ENCODE results near the gene NPR1.
A peak's percentile ranks its signal among the peaks of the same experiment; 100 is the strongest.
"Not testable (repeated sequence)": the region's sequence is repeated elsewhere in the genome, so short reads cannot be mapped to it uniquely, and the experiment has no call there.

The NPR1 gene

DNA sequence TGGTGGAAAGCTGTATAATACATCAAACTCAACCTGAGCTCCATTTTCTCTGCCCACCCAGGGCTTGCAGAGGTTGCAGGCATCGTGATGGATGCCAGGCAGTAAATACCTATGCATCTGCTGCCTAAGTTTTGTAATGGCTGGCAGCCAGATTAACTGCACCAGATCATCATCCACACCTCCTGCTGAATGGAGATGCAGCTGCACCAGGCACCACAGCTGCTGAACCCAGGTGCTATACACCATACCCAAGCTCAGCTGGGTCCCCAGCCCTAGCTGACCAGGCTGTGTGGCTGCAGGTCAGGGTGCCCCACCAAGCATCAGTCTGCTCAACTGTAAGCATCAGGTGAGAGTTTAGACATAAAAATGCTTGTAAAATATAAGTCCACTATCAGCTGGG, 26.7 kb upstream of the NPR1 start:
- no peak for DNase-seq

DNA sequence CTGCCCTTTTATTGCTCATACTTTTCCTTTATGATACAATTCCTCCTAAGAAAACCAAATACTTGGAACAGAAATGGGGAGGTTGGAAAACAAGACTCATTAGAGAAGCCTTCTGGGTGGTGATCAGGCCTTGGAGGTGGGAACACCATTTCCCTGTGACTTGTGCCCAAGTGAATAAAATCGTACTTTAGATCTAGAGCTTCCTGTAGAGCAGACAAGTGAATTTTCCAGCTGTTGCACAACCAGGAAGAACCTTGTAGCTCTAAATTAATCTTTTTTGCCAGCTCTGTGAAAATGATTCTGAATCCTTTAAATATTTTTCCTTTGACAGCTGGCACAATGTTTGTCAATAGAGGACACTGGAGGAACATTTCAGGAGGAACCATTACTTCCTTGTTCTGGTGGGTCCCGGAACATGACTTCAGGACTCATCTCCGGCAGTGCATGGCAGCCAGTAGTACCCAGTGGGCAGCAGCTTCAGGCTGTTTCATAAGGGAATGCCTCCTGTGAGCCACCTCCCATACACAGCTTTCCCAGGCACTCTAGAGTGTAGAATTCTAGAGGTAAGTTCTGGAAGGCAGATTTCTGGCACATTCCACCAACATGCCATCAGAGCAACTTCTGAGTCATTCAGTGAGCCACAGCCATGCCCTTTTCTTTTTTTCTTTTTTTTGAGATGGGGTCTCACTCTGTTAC, 25.5 kb upstream of the NPR1 start:
- no peak for DNase-seq

DNA sequence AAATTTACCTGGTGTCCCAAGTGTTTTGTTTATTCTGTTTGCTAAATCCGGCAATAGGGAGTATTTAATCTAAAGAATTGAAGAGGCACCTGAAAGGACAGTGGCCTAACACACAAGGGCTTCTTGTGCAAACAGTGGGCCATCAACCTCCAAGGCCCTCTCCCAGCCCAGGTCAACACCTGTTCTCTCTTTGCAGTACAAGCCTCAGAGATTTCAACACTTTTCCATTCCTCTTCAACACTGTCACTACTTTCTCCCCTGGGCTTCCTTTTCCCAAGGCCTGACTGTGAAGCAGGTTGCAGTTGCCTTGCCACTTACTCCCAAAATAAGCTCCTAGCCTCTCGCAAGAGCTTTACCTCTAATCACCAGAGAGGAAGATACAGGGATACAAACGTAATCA, 23.2 kb upstream of the NPR1 start:
- DNase-seq, result no peak

DNA sequence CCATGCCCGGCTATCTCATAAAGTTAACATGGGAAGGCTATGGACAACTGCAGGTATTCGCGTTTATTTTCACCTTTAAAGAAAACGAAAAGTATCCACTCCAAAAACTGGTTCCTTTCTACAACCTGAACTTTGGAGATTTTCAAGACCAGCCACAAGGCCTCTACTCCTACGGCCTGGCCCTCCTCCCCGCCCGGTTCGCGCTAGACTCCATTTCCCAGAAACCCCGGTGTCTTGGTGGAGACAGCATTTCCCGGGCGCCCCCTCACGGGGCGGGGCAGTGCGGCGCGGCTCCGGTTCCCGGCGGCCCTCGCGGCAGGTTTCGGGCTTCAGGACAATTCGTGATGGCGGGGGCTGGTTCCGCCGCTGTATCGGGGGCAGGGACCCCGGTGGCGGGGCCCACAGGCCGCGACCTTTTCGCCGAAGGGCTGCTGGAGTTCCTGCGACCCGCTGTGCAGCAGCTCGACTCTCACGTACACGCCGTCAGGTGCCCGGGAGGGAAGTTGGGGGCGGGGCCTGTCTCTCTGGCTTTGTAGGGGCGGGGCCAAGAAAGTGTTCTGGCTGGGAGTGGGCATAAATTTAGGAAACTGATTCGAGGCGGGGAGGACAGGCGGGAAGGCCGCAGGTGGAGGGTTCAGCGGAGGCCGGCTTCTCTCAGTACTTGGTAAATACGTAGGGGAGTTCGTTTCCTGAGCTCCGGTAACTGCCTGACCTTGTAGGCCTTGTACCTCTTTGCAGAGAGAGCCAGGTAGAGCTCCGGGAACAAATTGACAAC, 19.9 kb upstream of the NPR1 start, which contains the start of gene SNAPIN:
Gene SNAPIN, plus strand, starts transcription at position 304 of the 775 bp plus-strand sequence. Its CDS starts 41 bp downstream, at position 345.
- DNase-seq, result peak; percentile 88

DNA sequence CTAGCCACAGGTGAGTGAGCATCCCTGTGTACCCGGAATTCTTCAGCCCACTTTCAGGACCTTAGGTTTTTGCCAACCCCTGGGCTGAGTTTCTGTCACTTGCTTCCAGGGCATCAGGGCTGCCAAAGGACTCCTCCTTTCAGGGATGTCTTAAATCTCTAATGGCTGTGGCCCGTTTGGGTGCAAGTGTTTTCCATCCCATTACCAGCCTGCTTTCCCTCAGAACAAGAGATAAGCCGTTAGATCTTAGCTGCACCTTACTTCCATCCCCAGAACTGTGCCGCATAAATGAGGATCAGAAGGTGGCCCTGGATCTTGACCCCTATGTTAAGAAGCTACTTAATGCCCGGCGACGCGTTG, 19.3 kb upstream of the NPR1 start:
- no peak for DNase-seq

DNA sequence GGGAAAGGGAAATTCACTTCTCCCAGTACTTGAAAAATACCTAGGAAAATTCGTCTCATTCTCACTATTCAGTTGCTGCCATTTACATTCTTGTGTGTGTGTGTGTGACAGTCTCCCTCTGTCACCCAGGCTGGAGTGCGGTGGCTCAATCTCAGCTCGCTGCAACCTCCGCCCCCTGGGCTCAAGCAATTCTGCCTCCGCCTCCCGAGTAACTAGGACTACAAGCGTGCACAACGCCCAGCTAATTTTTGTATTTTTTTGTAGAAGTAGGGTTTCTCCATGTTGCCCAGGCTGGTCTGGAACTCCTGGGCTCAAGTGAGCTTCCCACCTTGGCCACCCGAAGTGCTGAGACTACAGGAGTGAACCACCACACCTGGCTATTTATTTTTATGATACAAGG, 18.8 kb upstream of the NPR1 start:
- DNase-seq, result no peak

DNA sequence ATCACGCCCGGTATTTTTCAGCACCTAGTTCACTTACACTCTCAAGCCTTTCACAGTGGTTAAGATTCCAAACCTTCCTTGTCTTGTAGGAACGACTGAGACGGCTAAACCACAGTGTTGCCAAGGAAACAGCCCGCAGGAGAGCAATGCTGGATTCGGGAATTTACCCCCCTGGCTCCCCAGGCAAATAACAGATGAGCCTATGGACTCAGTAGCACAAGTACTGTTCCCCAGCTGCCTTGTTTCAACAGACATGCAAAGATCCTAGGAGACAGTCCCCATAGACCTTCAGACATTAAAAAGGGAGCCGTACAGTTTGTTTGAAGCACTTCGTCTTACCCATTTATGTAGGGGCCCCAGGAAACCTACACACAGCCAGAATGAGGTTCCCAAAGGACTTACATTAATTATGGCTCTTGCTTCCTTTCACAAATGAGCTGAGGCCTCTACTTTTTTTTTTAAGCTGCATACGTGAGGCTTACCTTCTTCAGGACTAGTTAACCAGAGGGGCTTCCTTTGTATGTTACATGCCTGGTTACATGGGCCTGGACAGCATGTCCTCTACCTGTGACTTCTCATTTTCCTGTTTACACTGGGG, 17.3 kb upstream of the NPR1 start:
- DNase-seq, result no peak

DNA sequence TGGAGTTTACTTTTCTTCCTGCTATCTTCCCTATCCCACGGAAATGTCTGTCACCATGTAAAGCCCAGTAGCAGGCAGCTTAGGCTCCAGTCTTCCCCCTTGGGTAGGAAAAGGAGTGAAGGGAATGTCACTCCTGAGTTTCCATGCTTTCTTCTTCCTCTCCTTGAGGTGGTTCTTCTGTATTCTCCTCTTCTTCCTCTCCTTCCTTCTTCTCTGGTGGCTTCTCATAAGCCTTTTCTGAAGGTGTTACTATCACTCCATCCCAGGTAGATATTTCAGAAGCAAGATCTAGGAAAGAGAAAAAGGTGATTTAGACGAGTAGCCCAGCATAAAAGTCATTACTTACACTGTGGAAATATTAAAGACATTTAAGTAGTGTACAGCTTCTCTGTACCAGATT, 16.2 kb upstream of the NPR1 start:
- no peak for DNase-seq

DNA sequence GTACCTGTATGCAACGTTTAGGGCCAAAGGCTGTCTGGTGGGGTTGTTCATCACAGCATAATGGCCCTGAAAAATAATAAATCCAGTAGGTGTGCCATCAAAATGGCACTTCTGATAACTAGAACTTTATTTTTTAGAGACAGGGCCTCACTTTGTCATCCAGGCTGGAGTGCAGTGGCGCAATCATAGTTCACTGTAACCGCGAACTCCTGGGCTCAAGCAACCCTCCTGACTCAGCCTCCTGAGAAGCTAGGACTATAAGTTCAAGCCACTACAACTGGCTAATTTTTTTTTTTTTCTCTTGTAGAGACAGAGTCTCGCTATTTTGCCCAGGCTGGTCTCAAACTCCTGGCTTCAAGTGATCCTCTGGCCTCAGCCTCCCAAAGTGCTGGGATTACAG, 15.3 kb upstream of the NPR1 start:
- DNase-seq, result no peak

DNA sequence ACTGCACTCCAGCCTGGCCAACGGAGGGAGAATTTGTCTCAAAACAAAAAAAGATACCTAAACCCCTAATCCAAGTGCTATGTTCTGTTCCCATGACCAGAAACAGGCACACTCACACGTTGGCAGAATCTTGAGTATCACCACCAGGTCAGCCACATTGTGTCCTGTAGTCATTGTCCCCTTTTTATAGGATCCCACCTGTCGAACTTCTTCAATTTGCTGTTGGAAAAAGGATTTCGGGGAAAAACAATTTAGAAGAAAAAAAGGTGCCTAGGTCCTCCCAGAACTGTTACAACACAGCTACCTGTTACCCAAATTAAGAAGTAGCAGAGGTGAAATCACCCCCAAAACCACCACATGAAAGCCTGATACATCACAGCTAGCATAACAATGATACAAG, 11.0 kb upstream of the NPR1 start:
- no peak for DNase-seq

DNA sequence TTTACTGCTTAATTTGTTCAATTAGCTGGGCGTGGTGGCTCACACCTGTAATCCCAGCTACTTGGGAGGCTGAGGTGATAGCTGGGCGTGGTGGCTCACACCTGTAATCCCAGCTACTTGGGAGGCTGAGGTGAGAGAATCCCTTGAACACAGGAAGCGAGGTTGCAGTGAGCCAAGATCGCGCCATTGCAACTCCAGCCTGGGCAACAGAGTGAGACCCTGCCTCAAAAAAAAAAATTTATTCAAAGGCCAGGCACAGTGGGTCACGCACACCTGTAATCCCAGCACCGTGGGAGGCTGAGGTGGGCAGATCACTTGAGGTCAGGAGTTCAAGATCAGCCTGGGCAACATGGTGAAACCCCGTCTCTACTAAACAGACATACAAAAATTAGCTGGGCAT, 9.8 kb upstream of the NPR1 start:
- DNase-seq, result not testable (repeated sequence)

DNA sequence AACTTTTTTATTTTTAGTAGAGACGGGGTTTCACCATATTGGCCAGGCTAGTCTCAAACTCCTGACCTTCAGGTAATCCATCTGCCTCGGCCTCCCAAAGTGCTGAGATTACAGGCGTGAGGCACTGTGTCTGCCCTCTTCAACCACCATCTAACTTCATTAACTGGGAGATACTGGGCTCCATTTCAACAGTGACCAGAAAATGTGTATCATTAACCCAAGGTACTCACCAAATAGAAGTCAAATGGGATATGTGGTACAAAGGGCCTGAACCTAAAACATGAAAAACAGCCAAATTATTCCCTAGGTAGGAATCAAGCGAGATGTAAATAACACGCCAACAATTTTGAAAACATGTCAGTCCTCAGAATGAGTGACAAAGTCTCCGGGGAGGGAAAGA, 8.9 kb upstream of the NPR1 start:
- no peak for DNase-seq

DNA sequence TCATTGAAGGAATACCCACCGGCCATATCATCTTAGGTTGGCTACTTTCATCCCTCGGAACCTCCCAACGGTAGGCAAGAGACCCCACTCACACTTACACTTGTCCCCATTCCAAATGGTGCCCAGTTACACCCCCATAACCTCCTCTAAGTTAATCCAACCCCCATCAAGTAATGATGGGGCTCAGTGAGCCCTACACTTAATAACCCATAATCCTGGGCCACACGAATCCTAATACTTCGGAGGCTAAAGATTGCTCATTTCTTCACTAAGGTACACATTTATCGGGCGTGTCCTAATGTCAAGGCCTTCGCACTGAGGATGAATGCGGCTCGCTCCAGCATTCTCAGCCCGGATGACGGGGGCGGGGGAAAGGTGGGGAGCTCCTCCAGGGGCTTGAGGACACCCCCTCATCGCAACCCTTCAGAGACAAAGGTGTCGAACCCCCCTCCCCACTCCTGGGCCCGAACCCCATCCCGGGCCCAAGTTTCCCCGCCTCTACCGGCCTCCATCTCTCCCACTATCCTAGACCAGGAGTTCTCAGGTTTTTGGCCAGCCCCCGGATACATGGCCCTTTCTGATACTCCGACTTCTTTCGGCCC, 8.1 kb upstream of the NPR1 start:
- no peak for DNase-seq

DNA sequence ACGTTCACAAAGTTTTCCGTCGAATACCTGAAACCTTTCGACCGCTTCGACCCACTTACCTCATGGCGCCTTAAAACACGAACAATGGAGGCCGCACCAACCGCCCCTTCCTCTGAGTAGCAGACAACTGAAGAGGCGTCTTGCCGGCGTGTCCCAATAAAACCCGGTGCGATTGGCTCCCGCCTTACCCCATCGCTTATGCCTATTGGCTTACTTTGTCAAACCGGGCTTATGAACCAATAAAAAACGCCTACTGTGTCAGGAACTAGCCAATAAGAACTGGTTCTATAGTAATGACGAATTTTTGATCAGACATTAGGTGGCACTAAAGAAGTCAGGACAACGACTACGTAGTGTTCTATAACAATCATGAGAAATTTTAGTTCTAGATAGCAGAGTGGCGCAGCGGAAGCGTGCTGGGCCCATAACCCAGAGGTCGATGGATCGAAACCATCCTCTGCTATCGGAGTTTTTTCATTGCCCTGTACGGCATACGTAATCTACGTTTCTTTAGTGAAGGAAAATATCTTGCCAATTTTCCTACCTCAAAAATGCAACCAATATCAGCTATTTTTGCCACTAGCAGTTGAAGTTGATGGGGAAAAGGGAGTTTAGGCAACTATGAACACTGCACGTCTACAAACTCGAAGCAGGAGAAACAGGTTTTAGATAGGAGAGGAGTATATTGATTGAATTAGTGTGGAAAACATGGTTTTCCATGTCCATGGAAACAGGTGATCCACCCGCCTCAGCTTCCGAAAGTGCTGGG, 7.4 kb upstream of the NPR1 start, which contains the start of gene ILF2:
Gene ILF2, minus strand, starts transcription at position 135 of the 769 bp plus-strand sequence. Its CDS starts 71 bp downstream, at position 64.
- DNase-seq, result peak; percentile 100

DNA sequence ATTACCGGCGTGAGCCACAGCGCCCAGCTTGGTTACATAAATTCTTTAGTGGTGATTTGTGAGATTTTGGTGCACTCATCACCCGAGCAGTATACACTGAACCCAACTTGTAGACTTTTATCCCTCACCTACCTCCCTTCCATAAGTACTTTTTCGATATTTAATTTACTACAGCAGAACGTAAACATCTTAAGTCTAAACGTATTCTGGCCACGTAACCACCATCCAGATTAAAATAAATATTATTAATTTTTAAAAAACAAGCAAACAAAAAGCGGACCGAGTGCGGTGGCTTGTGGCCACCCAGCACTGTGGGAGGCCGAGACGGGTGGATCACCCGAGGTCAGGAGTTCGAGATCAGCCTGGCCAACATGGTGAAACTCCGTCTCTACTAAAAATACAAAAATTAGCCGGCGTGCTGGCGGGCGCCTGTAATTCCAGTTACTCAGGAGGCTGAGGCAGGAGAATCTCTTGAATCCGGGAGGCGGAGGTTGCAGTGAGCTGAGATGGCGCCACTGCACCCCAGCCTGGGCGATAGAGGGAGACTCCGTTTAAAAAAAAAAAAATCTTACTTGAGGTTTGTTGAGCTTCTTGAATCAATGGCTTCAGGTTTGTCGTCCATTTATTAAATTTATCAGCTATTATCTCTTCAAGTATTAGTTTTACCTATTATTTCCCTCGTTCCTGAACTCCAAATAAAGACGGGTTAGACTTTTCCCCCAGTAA, 6.7 kb upstream of the NPR1 start:
- DNase-seq, result peak; percentile 46

DNA sequence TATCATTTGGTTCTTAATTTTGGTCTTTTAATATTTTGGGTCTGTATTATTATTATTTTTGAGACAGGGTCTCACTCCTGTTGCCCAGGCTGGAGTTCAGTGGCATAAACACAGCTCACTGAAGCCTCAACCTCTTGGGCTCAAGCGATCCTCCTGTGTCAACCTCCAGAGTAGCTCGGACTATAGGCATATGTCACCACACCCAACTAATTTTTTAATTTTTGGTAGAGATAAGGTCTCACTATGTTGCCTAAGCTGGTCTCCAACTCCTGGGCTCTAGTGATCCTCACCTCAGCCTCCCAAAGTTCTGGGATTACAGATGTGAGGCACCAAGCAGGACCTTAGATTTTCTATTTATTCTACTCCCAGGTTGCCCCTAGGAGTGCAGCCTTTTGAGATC, 5.0 kb upstream of the NPR1 start:
- DNase-seq, result no peak

DNA sequence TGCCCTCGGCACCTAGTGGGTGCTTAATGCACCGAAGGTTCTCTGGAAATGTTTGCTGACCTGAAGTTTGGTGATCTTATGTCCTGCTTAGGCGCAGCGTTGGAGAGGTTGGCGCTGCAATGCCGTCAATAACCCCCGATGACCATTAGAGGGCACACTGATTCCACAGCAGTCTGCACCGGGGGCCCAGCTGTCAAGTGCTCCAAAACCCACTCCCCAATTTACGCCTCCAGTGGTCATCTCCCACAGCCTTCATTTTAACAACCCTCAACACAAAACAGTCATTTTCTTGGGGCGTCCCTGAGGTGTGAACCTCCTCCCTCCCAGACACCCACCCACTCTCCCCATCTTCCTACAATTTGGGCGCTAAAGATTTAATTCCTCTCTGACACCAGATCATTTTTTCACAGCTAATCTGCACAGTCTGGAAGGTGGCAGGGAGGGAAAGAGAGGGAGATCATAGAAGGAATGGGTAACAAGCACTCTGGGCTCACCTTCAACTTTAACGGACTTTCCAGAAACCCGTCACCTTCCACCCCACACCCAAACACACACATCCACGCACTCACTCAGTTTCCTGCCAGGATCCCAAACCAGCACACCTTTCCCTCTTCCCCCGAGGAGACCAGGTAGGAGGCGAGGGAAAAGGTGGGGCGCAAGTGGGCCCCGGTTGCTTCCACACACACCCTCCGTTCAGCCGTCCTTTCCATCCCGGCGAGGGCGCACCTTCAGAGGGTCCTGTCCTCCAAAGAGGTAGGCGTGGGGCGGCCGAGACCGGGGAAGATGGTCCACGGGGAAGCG, 570 bp upstream of the NPR1 start:
- DNase-seq, result peak; percentile 42

DNA sequence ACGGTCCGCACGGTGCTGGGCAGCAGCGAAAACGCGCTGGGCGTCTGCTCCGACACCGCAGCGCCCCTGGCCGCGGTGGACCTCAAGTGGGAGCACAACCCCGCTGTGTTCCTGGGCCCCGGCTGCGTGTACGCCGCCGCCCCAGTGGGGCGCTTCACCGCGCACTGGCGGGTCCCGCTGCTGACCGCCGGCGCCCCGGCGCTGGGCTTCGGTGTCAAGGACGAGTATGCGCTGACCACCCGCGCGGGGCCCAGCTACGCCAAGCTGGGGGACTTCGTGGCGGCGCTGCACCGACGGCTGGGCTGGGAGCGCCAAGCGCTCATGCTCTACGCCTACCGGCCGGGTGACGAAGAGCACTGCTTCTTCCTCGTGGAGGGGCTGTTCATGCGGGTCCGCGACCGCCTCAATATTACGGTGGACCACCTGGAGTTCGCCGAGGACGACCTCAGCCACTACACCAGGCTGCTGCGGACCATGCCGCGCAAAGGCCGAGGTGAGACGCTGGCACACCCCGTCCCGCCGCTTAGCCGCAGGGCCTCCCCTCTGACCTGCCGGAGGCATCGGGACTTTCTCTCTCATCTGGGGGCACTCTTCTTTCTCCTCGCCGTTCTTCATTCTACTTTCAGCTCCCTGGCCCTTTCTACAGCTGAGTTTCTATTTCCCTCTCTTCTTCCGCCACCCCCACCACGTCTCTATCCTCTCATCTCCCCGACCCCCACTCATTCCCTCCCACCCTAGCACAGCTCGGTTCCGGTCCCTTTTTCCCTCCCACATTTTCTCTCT, 1.0 kb downstream of the NPR1 start:
- DNase-seq, result no peak

DNA sequence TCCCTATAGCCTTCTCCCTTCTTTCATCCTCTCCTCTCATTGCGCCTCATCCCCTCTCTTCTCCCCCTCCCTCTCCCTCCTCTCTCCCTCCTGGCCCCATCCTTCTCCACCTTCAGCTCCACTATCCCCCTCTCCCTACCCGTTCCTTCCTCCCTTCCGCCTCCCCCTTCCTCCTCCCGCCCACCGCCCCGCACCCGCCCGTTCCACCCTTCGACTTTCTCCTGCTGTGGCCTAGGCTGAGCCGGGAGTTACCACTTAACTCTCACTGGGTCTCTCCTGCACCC, 1.6 kb downstream of the NPR1 start:
- no peak for DNase-seq

DNA sequence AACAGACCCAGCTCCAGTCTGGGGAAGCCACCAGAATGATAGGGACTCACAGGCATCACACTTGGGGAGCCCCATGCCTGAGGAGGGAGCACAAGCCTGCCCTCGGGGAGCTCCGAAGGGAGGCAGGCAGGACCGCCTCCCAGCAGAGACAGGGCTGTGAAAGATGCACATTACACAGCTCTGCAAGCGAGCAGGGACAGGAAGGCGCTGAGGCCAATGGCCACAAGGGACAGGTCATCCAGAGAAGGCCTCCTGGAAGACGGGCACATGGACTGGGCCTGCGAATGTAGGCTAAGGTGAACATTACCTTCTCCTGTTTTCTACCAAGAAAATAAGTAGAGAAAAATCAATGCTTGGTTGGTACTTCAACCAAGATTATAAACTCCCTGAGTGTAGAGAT, 4.2 kb downstream of the NPR1 start:
- no peak for DNase-seq

DNA sequence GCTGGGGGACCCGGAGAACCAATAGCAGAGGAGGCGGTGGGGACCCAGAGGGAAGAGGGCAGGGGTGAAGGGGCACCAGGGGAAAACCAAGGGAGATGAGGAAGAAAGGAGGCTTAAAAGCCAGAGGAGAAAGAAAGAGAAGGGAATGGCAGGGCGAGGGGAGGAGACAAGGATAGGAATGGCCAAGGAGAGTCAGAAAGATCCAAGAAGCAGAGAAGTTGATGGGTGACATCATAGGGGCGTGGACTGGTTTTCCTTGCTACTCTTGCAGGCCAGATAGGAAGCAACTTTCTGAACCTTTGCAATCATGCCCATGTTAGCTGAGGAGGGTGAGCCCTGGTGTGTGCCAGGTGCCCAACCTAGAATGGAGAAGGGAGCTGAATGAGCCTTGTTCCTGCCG, 5.4 kb downstream of the NPR1 start:
- no peak for DNase-seq
